Small intestine (tissue), 7 donors: Measurements from ENCODE around the gene SHC4. TPM values are rescaled to one million over a fixed set of nuclear protein-coding genes. Genes with fewer than 3 reads are reported as not detected.

Experiments used
- DNase-seq, 2 donors: peaks; one replicate each; pipeline versions ENCODE4 v3.0.0 to v3.0.0-alpha.2; 2013
- FAIRE-seq: peaks from 2 replicates; lab custom pipeline; 2012; peaks lifted over from hg19 to GRCh38; lab: Jason Lieb, UNC
- H3K27ac ChIP-seq, 3 donors: one replicate each; pipeline ENCODE4 v1.5.1; 2013; ENCODE audit warnings: low read length in 2 of 3, mild to moderate bottlenecking in 2 of 3, control low read depth in 1 of 3, inconsistent platforms in 1 of 3, low read depth in 1 of 3, moderate library complexity in 1 of 3
- H3K27me3 ChIP-seq, 3 donors: one replicate each; pipeline ENCODE4 v1.6.1; 2013; ENCODE audit warnings: low read length in 3 of 3, inconsistent platforms in 1 of 3; ENCODE audit not compliant: control insufficient read depth in 3 of 3, insufficient read depth in 3 of 3
- H3K36me3 ChIP-seq, 3 donors: one replicate each; pipeline ENCODE4 v1.6.1; 2013; ENCODE audit warnings: low read length in 3 of 3, inconsistent platforms in 1 of 3, low read depth in 1 of 3, mild to moderate bottlenecking in 1 of 3, moderate library complexity in 1 of 3; ENCODE audit not compliant: control insufficient read depth in 3 of 3, insufficient read depth in 2 of 3
- H3K4me1 ChIP-seq, 3 donors: one replicate each; pipeline ENCODE4 v1.6.1; 2013; ENCODE audit warnings: low read length in 2 of 3, inconsistent platforms in 1 of 3, low read depth in 1 of 3, mild to moderate bottlenecking in 1 of 3, moderate library complexity in 1 of 3; ENCODE audit not compliant: control insufficient read depth in 3 of 3, insufficient read depth in 2 of 3
- H3K4me3 ChIP-seq, 3 donors: one replicate each; pipeline ENCODE4 v1.5.1; 2013; ENCODE audit warnings: low read length in 3 of 3, control low read depth in 1 of 3, inconsistent platforms in 1 of 3, low read depth in 1 of 3, mild to moderate bottlenecking in 1 of 3, moderate library complexity in 1 of 3
- H3K9me3 ChIP-seq, 2 donors: one replicate each; pipeline ENCODE4 v1.6.1; 2013; ENCODE audit warnings: low read depth in 1 of 2, low read length in 1 of 2; ENCODE audit not compliant: control insufficient read depth in 2 of 2, insufficient read depth in 1 of 2
- WGBS, 3 donors: extraction: QIAGEN DNeasy Blood & Tissue Kit; methylation state at CpG; one replicate each; pipeline ENCODE4 v1.1.7; 2013; 5-methylcytosine and 5-hydroxymethylcytosine counted together
- polyA plus RNA-seq, 4 donors: library from polyadenylated mRNA; stranded (reverse) in 3 of 4; unstranded in 1 of 4; fragments of 200-250 nt in 3 of 4; fragments of 120-200 nt in 1 of 4; gene quantifications; one replicate each; pipeline versions ENCODE4 v1.2.1 to v1.2.3, GENCODE V29; 2013
- donor health status: healthy with polysubstance abuse.
- donor health status: control.
- donor health status: control.
- donor health status: Bipolar disorder and iron deficiency.
- donor health status: healthy.

Gene SHC4
- polyA plus RNA-seq, 4 donors = 0.49 to 0.52 TPM; not detected in 2

GRCh38 chr15:48941904-48942303, 21.8 kb downstream of the SHC4 start:
- no peak overlapping the region for H3K27ac ChIP-seq
- FAIRE-seq (no peak), DNase-seq (no peak)
- H3K9me3 ChIP-seq = no peaks in the 10 kb centered on the region
- 71 to 79% (median 75%) methylated on average over 5 of the region's 5 CpGs for WGBS, 3 donors
- no peaks in the 10 kb centered on the region for H3K27me3 ChIP-seq
- H3K4me3 ChIP-seq = no peak overlapping the region
- no peaks in the 10 kb centered on the region for H3K36me3 ChIP-seq
- no peaks in the 10 kb centered on the region for H3K4me1 ChIP-seq

GRCh38 chr15:48940508-48940907, 23.2 kb downstream of the SHC4 start:
- no peak for DNase-seq
- H3K9me3 ChIP-seq = no peaks in the 10 kb centered on the region
- H3K4me3 ChIP-seq = no peak overlapping the region
- H3K4me1 ChIP-seq = no peaks in the 10 kb centered on the region
- 56 to 72% (median 61%) methylated on average over 6 of the region's 6 CpGs for WGBS, 3 donors
- no peak for FAIRE-seq
- H3K27ac ChIP-seq = no peak overlapping the region
- H3K36me3 ChIP-seq = no peaks in the 10 kb centered on the region
- no peaks in the 10 kb centered on the region for H3K27me3 ChIP-seq

- Histone ChIP-seq H3K4me1 (no peaks in the 10 kb centered on the region), H3K36me3 (no peaks in the 10 kb centered on the region), H3K4me3 (no peak overlapping the region), H3K27ac (no peak overlapping the region), H3K9me3 (no peaks in the 10 kb centered on the region), H3K27me3 (no peaks in the 10 kb centered on the region)
- DNase-seq = no peak
- 92 to 96% (median 95%) methylated on average over 4 of the region's 4 CpGs for WGBS, 3 donors
- FAIRE-seq = no peak
These were observed 24.1 kb downstream of the SHC4 start for GRCh38 chr15:48939648-48940047.

GRCh38 chr15:48937886-48938285, 25.8 kb downstream of the SHC4 start:
- no peak for DNase-seq
- Histone ChIP-seq H3K4me1 (no peaks in the 10 kb centered on the region), H3K27ac (no peak overlapping the region), H3K27me3 (no peaks in the 10 kb centered on the region), H3K9me3 (no peaks in the 10 kb centered on the region), H3K4me3 (no peak overlapping the region), H3K36me3 (no peaks in the 10 kb centered on the region)
- no peak for FAIRE-seq
- 81 to 83% (median 82%) methylated on average over 2 of the region's 2 CpGs for WGBS, 3 donors

- Histone ChIP-seq H3K4me3 (no peak overlapping the region), H3K27ac (no peak overlapping the region), H3K27me3 (no peaks in the 10 kb centered on the region), H3K36me3 (no peaks in the 10 kb centered on the region), H3K4me1 (no peaks in the 10 kb centered on the region), H3K9me3 (no peaks in the 10 kb centered on the region)
- 70 to 96% (median 82%) methylated on average over 1 of the region's 1 CpG for WGBS, 3 donors
- DNase-seq (no peak), FAIRE-seq (no peak)
These were observed 27.1 kb downstream of the SHC4 start for GRCh38 chr15:48936666-48937065.

- H3K36me3 ChIP-seq = no peaks in the 10 kb centered on the region
- no peak overlapping the region for H3K27ac ChIP-seq
- H3K27me3 ChIP-seq = no peaks in the 10 kb centered on the region
- no peak for FAIRE-seq
- no peak for DNase-seq
- no peak overlapping the region for H3K4me3 ChIP-seq
- H3K9me3 ChIP-seq = no peaks in the 10 kb centered on the region
- H3K4me1 ChIP-seq = no peaks in the 10 kb centered on the region
These were observed 28.5 kb downstream of the SHC4 start for GRCh38 chr15:48935236-48935635.

- no peak for DNase-seq
- H3K4me1 ChIP-seq = no peaks in the 10 kb centered on the region
- H3K4me3 ChIP-seq = no peak overlapping the region
- no peaks in the 10 kb centered on the region for H3K9me3 ChIP-seq
- 72 to 78% (median 72%) methylated on average over 4 of the region's 4 CpGs for WGBS, 3 donors
- no peak for FAIRE-seq
- no peak overlapping the region for H3K27ac ChIP-seq
- no peaks in the 10 kb centered on the region for H3K27me3 ChIP-seq
- H3K36me3 ChIP-seq = no peaks in the 10 kb centered on the region
These were observed 33.0 kb downstream of the SHC4 start for GRCh38 chr15:48930735-48931134.

DNA sequence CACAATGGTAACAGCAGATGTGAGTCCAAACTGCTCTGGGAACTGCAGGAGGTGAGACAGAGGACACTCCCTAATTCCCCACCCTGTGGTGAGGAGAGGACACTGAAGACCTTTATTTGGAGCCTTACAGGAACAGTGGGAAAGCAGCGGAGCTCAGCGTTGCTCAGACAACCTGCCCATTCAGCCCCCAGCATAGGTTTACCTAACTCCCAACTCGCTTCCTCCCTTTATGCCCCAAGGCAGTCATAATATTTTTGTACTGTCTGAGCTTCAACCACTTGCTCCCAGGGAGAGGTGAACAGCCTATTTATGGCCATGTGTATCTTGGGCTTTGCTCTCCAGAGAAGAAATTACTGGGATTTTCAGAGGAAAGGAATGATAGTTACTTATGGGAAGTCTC, 34.1 kb downstream of the SHC4 start:
- FAIRE-seq (no peak), DNase-seq (no peak)
- no peaks in the 10 kb centered on the region for H3K9me3 ChIP-seq
- 84 to 88% (median 87%) methylated on average over 3 of the region's 3 CpGs for WGBS, 3 donors
- no peaks in the 10 kb centered on the region for H3K27me3 ChIP-seq
- H3K4me3 ChIP-seq = no peak overlapping the region
- H3K36me3 ChIP-seq = no peaks in the 10 kb centered on the region
- H3K27ac ChIP-seq = no peak overlapping the region
- H3K4me1 ChIP-seq = no peaks in the 10 kb centered on the region

GRCh38 chr15:48928877-48929538, 34.7 kb downstream of the SHC4 start:
- no peak overlapping the region for H3K4me3 ChIP-seq
- H3K4me1 ChIP-seq = no peaks in the 10 kb centered on the region
- no peak for DNase-seq
- no peaks in the 10 kb centered on the region for H3K27me3 ChIP-seq
- WGBS, 3 donors = 80 to 90% (median 89%) methylated on average over 6 of the region's 6 CpGs
- H3K9me3 ChIP-seq = no peaks in the 10 kb centered on the region
- no peak for FAIRE-seq
- no peaks in the 10 kb centered on the region for H3K36me3 ChIP-seq
- H3K27ac ChIP-seq = no peak overlapping the region
